Urinary bladder (tissue), 4 donors: Measurements from ENCODE around the gene DMBX1. TPM values are rescaled to one million over a fixed set of nuclear protein-coding genes. Genes with fewer than 3 reads are reported as not detected.

ENCODE experiments used
- DNase-seq: peaks from one replicate; pipeline ENCODE4 v3.0.0-alpha.2; 2015; ENCODE audit errors: extremely low spot score
- H3K27ac ChIP-seq: one replicate; pipeline ENCODE4 v1.5.1; 2013; ENCODE audit warnings: low read depth, mild to moderate bottlenecking, moderate library complexity
- H3K36me3 ChIP-seq: one replicate; pipeline ENCODE4 v1.6.1; 2013; ENCODE audit warnings: mild to moderate bottlenecking, moderate library complexity; ENCODE audit not compliant: insufficient read depth
- H3K4me1 ChIP-seq: one replicate; pipeline ENCODE4 v1.6.1; 2013; ENCODE audit warnings: mild to moderate bottlenecking, moderate library complexity; ENCODE audit not compliant: insufficient read depth
- H3K4me3 ChIP-seq: one replicate; pipeline ENCODE4 v1.5.1; 2013; ENCODE audit warnings: low read depth, low read length
- WGBS: extraction: QIAGEN DNeasy Blood & Tissue Kit; methylation state at CpG from one replicate; pipeline ENCODE4 v1.1.7; 2013; 5-methylcytosine and 5-hydroxymethylcytosine counted together
- polyA plus RNA-seq: library from polyadenylated mRNA; stranded (reverse); fragments of 200-250 nt; gene quantifications from one replicate; pipeline ENCODE4 v1.2.3, GENCODE V29; 2013
- total RNA-seq: library from RNA; depleted of rRNA; stranded (reverse); fragments of >200 nt; gene quantifications from one replicate; pipeline ENCODE4 v1.2.3, GENCODE V29; 2014
- donor health status: healthy with polysubstance abuse.
- donor health status: healthy.

The DMBX1 gene
- total and polyA plus RNA-seq, 2 donors, result not detected

DNA sequence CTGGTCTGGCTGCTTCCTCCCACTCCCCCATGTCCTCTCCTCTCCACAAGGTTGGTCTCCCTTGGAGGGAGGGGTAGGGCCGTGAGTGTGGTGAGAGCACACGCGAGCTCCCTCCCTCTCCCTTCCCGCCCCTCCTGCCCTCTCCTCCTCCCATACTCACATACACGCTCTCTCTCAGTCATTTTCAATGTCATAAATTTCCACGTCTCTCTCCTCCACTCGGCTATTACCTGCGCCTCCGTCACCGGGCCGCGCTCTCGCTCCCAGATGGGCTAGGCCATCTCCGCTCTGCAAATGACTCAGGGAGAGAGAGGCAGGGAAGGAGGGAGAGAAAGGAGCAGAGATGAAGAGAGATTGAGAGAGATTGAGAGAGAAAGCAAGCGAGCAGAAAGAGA, 36.7 kb upstream of the DMBX1 start:
- Histone ChIP-seq H3K36me3 (no peaks in the 10 kb centered on the region), H3K4me3 (no peak overlapping the region), H3K4me1 (no peaks in the 10 kb centered on the region), H3K27ac (no peak overlapping the region)
- 40% methylated on average over 15 of the region's 15 CpGs for WGBS
- no peak for DNase-seq

DNA sequence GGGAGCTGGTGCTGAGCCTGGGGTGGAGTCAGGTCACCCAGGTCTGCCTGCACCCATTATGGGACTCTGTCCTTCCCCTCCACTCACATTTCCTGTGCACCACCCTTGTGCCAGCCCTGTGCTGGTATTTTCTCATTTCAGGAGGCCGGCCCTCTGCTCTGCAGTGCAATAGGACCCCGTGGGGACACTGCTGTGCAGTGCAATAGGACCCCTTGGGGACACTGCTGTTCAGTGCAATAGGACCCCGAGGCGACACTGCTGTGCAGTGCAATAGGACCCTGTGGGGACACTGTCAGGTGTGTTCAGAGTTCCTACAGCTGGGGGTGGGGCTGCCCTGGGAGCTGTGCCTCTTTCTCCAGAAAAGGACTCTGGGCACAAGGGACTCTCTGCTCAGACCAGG, 36.2 kb upstream of the DMBX1 start:
- no peaks in the 10 kb centered on the region for H3K36me3 ChIP-seq
- H3K4me3 ChIP-seq, result no peak overlapping the region
- WGBS, result 52% methylated on average over 4 of the region's 4 CpGs
- H3K4me1 ChIP-seq, result no peaks in the 10 kb centered on the region
- DNase-seq, result no peak
- H3K27ac ChIP-seq, result no peak overlapping the region

DNA sequence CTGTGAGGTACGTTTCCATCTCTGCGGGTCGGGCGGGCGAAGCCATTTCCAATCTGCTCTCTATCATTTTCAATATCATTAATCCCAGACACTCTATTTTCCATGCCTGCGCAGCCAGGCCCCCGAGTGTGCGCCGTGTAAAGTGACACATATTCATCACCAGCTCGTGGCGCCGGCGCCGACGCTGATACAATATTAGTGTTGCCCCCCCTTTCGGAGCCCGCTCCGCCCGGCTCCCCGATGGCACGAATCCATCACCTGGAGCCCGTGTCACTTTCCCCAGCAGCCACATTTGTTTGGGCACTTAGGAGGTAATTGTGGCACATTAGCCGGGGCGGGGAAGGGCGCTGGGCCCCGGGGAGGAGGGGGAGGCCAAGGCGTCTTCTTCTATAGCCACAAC, 33.7 kb upstream of the DMBX1 start:
- 86% methylated on average over 27 of the region's 27 CpGs for WGBS
- no peak overlapping the region for H3K4me3 ChIP-seq
- no peak overlapping the region for H3K27ac ChIP-seq
- no peak for DNase-seq
- no peaks in the 10 kb centered on the region for H3K4me1 ChIP-seq
- no peaks in the 10 kb centered on the region for H3K36me3 ChIP-seq

DNA sequence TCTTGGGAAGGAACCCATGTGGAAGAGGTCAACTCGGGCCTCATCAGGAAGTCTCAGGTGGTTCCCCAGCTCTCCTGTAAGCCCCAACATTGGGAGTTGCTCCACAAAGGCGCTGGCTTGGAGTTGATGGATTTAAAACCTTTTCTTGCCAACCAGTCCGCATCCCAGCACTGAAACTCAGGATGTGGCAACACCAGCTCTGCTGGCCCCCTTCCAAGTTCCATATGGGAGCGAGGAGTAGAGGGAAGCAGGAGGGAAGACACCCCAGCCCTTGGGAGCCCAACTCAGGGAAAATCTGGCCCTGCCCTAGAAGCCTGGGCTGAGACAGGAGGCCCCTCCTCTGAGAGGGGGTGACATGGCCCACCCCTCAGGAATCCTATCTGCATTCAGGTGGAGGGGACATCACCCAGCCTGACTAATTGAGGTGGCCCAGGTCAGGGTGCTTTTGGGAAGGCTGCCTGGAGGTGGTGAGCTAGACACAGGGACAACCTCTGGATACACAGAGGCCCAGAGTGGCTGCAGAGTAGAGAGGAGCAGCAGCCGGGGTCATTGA, 33.1 kb upstream of the DMBX1 start:
- Histone ChIP-seq H3K27ac (no peak overlapping the region), H3K4me3 (no peak overlapping the region), H3K4me1 (no peaks in the 10 kb centered on the region), H3K36me3 (no peaks in the 10 kb centered on the region)
- WGBS, result 78% methylated on average over 5 of the region's 5 CpGs
- DNase-seq, result no peak

DNA sequence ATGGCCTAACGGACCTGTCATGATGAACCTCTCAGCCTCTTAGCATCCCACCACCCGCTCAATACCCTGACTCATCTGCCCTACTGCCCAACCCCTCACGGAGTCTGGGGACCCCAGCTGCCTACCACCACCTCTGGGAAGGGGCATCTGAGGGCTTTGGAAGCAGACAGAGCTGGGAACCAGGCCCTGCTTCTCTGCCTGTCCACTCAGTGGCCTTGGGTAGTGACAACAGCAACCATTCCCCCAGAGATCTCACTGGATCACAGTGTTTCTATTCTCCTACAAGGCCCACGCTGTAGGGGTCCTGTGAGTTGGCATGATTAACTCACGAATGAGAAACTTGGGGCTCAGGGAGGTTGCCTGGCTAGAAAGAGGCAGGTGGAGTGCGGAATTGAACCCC, 32.5 kb upstream of the DMBX1 start:
- WGBS, result 84% methylated on average over 6 of the region's 6 CpGs
- no peak for DNase-seq
- no peak overlapping the region for H3K27ac ChIP-seq

DNA sequence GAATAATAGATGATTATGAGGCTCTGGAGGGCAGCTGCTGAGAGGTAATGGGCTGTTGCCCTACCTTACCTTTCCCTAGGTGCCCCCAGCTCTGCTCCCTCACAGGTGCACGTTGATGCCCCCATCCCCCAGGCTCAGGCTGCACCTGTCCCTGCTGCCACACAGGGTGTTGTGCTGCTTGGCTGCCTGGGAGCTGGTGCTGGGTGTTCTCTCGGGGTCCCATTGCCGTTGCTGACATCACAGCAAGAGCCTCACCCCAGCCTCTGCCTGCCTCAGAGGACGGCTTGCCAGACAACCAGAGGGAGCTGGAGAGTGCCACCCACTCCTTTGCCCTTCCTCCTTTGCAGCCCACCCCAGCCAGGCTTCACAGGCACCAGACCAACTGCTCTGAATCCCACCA, 31.4 kb upstream of the DMBX1 start:
- Histone ChIP-seq H3K4me3 (no peak overlapping the region), H3K36me3 (no peaks in the 10 kb centered on the region), H3K27ac (no peak overlapping the region), H3K4me1 (no peaks in the 10 kb centered on the region)
- DNase-seq, result no peak
- 70% methylated on average over 4 of the region's 4 CpGs for WGBS

More for the DNA sequence above, 32.5 kb upstream of the DMBX1 start:
- Histone ChIP-seq H3K36me3 (no peaks in the 10 kb centered on the region), H3K4me3 (no peak overlapping the region), H3K4me1 (no peaks in the 10 kb centered on the region)

DNA sequence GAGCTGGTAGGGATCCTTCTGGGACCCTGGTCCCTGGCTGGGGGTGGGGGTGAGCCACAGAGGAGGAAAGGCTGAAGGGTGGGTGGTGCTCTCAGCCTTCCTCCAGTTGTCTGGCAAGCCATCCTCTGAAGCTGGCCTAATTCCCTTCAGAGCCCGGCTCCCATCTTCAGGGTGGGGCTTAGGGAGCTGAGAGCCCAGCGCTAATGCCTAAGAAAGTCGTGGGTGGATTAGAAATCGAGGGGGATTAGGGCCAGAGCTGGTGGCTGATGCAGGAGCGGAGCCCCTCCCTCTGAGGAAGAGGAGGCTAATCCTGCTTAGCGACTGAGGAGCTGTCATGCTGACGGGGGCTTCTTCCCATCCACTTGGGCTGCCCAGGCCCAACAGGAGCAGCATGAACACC, 30.8 kb upstream of the DMBX1 start:
- no peaks in the 10 kb centered on the region for H3K4me1 ChIP-seq
- WGBS, result 41% methylated on average over 7 of the region's 7 CpGs

DNA sequence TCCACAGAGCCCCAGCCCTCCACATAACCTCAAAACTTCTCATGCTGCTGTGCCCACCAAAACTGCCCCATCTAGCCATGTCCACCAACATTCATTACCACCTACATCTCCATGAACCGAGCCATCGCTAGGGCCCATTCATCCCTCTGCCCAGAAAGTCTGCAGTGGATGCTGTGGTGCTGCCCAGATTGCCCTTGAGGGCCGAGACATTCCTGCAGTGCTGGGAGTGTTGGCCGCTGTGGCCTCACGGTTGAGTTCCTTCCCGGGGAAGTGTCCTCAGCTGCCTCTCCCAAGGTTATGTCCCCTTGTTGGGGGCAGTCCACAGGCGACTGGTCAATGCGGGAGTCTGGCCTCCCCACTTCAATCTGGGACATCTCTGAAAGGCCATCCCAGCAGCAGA, 30.3 kb upstream of the DMBX1 start:
- no peak for DNase-seq
- no peak overlapping the region for H3K27ac ChIP-seq
- 85% methylated on average over 8 of the region's 8 CpGs for WGBS
- H3K4me3 ChIP-seq, result no peak overlapping the region
- no peaks in the 10 kb centered on the region for H3K4me1 ChIP-seq
- no peaks in the 10 kb centered on the region for H3K36me3 ChIP-seq

More for the DNA sequence above, 30.8 kb upstream of the DMBX1 start:
- Histone ChIP-seq H3K4me3 (no peak overlapping the region), H3K36me3 (no peaks in the 10 kb centered on the region), H3K27ac (no peak overlapping the region)
- DNase-seq, result no peak

DNA sequence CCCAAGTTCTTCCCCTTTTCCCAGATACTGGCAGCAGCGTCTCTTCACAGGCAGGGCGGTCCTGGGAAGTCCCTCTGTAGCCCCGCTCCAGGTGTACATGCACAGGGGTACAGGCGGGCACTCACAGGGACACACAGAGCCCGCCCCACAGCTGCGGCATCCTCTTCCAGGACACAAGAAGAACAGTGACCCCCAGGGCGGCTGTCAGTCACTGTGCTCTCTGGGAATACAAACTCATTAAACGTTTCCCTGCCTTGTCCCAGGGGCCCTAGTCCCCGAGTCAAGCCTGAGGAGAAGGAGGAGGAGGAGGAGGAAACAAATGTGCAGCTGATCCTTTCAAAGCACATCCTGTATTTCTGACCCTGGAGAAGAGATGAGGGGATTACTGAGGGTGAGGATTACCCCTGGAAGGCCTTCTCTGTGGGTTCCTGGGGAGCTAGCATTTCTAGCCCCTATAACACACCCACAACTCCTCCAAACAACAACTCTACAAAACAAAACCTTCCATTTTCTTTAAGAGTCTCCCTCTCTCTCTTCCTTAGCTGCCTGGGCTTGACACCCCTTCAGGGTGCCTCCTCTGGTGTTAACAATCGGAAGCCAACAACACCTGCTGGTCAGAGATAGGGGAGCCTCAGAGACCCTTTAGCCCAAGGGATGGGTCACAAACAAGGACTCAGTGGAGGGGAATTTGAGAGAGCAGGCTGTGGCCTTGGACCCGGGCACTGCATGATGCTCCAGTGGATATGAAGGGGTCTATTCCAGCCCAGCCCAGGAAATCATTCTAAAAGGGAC, 28.4 kb upstream of the DMBX1 start:
- no peak overlapping the region for H3K4me3 ChIP-seq
- H3K36me3 ChIP-seq, result no peaks in the 10 kb centered on the region
- H3K4me1 ChIP-seq, result no peaks in the 10 kb centered on the region
- no peak overlapping the region for H3K27ac ChIP-seq
- DNase-seq, result no peak
- WGBS, result 59% methylated on average over 11 of the region's 11 CpGs

DNA sequence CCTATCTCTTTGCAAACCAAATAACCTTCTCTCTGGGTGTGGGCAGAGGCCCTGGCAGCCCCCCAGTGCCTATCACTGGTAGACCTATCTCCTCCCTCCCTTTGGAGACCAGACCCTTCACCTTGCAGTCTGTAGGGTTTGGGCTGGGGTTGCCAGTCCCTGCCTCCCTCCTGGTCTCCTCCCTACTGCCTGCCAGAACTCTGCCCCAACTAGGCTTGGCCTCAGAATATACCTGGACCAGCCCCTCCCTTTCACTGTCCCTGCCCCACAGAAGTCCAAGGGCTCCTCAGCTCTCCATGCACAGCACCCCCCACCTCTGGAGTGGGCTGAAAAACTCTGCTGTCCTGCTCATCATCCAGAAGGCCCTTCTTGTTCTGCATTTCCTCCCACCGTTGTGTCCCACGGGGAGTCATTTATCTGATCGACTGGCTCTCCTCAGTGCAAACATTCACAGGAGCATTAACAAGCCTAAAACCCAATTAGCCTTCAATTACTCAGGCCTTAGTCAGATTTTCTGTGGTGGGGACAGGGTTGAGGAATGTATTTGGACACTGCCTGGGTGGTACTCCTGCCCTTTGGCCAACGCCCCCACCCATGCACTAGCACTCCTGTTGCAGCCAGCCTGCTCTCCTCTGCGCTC, 27.7 kb upstream of the DMBX1 start:
- Histone ChIP-seq H3K36me3 (no peaks in the 10 kb centered on the region), H3K4me3 (no peak overlapping the region), H3K4me1 (no peaks in the 10 kb centered on the region), H3K27ac (no peak overlapping the region)
- no peak for DNase-seq
- 46% methylated on average over 5 of the region's 5 CpGs for WGBS

DNA sequence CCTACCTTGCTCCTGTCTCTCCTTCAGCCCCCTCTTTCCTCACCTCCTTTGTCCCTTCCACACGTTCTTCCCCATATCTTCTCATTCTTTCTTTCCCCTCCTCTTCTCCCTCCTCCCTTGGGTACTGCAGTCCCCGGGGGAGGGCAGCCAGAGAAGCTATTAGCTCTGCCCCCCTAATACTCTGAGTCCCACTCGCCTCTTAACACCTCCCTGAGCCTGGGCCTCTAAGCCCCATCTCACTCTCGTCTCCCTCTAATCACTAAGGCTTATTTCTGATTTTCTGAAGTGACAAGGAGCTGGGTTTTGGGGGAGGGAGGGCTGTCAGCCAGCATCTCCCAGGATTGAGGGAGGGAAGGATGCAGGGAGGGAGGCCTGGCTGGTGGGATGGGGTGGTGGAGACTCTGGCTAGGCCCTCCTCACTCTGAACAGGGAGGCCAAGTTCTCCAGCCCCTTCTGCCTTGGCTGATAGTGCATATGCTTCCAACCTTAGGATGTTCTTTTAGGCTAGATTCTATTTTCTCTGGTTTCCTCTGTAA, 25.6 kb upstream of the DMBX1 start:
- Histone ChIP-seq H3K36me3 (no peaks in the 10 kb centered on the region), H3K27ac (no peak overlapping the region), H3K4me3 (no peak overlapping the region), H3K4me1 (no peaks in the 10 kb centered on the region)
- DNase-seq, result no peak
- WGBS, result 63% methylated on average over 4 of the region's 4 CpGs

DNA sequence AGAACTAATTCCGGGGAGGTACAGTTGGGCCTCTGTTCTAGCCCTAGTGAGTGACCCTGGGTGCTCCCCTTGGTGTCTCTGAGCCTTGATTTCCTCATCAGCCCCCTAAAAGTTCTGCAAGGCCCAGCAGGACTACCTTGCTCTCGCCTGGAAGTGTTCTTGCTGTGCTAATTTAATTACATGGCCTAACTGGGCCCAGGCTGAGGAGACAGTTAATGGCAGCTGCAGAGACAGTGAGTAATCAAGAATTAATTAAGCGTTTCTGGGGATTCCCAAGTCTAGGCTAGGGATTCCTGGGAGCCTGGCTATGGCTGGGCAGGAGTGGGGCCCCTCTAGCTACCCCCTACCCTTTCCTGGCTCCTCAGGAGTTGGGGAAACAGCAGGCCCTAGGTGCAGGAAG, 24.7 kb upstream of the DMBX1 start:
- 93% methylated on average over 3 of the region's 3 CpGs for WGBS
- Histone ChIP-seq H3K27ac (no peak overlapping the region), H3K4me1 (no peaks in the 10 kb centered on the region), H3K36me3 (no peaks in the 10 kb centered on the region), H3K4me3 (no peak overlapping the region)
- no peak for DNase-seq

DNA sequence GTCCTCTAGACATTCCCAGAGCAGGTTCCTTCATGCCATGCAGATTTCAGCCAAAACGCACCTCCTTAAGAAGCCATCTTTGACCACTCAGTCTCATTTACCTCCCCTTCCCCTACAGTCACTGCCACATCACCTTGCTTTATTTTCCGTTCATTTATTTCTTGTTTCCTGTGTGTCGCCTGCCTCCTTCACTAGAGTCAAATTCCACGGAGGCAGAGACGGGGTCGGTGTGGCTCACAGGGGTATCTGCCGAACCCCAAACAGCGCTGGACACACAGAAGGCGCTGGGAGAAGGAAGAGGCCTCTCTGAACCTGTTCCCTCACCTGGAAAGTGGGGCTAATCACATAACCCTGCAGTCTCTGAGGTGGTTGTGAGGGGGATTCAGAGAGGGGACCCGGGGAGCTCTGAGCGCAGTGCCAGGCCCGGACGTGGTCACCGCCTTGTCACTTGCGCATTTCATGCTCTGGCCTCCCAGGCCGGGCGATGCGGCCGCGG, 23.6 kb upstream of the DMBX1 start:
- Histone ChIP-seq H3K36me3 (no peaks in the 10 kb centered on the region), H3K4me3 (peak overlapping the region; percentile 47), H3K4me1 (no peaks in the 10 kb centered on the region), H3K27ac (no peak overlapping the region)
- no peak for DNase-seq
- 37% methylated on average over 20 of the region's 20 CpGs for WGBS
